GM19099 (cell line): ENCODE results near the gene VTI1B.

Experiments used
- POLR2A ChIP-seq: IDR thresholded peaks from 3 replicates; pipeline ENCODE4 v1.6.1; 2011; ENCODE audit warnings: low read depth; ENCODE audit not compliant: insufficient read length; ENCODE audit errors: extremely low read depth

VTI1B gene

GRCh38 chr14:67609642-67610310 lies 64.7 kb downstream of the VTI1B start:
- TF ChIP-seq POLR2A: no peak

- TF ChIP-seq POLR2A: no peak
Measured at GRCh38 chr14:67607646-67608045, 66.8 kb downstream of the VTI1B start.

GRCh38 chr14:67602995-67603545 lies 71.4 kb downstream of the VTI1B start:
- no peak for TF ChIP-seq POLR2A

DNA sequence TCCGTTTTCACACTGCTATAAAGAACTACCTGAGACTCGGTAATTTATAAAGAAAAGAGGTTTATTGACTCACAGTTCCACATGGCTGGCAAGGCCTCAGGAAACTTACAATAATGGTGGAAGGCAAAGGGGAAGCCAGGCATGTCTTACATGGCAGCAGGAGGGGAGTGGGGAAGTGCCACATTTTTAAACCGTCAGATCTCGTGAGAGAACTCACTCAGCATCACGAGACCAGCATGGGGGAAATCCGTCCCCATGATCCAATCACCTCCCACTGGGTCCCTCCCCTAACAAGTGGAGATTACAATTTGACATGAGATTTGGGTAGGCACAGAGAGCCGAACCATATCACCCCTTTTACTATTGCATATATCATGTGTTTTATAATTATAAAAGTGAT lies 72.4 kb downstream of the VTI1B start:
- TF ChIP-seq POLR2A: no peak

- peak; percentile 74 for TF ChIP-seq POLR2A
Measured at GRCh38 chr14:67599698-67600561, 74.5 kb downstream of the VTI1B start, which contains the start of gene PIGH. Gene PIGH, minus strand, starts transcription at chr14:67600268. Its CDS starts 65 bp downstream, at chr14:67600203.
